Measurements from ENCODE around the gene ADAMTS5. TPM values are rescaled to one million over a fixed set of nuclear protein-coding genes. Genes with fewer than 3 reads are reported as not detected.

Gene ADAMTS5
- total RNA-seq, 1 donor from 2014 or later, result 5.6 TPM

DNA sequence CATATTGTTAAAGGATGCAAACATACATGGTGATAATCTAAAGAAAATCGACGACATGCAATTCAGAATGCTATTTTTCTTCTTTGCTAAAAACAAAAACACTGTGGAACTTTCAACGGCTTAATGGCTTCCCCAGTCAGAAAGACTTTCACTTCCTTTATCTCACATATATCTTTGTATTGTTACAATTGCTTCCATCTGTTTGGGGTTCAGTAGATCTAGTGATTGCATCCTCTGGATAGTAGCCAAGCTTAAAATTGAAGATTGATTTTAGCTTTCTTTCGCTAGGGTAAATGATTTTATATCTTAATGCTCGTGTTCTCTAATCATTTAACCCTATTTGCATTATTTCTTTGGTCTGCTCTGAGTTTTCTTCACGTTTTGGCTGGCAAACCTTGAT lies 89.9 kb downstream of the ADAMTS5 start:
- ATAC-seq (no peak), DNase-seq (no peak)
- no peaks in the 10 kb centered on the region for H3K27me3 ChIP-seq (ENCODE audit: low read depth)
- H3K4me3 ChIP-seq, result no peak overlapping the region
- H3K9me3 ChIP-seq, result peaks cover 14% of the 10 kb centered on the region
- H3K27ac ChIP-seq, result no peak overlapping the region
- TF ChIP-seq, protein P1, sequence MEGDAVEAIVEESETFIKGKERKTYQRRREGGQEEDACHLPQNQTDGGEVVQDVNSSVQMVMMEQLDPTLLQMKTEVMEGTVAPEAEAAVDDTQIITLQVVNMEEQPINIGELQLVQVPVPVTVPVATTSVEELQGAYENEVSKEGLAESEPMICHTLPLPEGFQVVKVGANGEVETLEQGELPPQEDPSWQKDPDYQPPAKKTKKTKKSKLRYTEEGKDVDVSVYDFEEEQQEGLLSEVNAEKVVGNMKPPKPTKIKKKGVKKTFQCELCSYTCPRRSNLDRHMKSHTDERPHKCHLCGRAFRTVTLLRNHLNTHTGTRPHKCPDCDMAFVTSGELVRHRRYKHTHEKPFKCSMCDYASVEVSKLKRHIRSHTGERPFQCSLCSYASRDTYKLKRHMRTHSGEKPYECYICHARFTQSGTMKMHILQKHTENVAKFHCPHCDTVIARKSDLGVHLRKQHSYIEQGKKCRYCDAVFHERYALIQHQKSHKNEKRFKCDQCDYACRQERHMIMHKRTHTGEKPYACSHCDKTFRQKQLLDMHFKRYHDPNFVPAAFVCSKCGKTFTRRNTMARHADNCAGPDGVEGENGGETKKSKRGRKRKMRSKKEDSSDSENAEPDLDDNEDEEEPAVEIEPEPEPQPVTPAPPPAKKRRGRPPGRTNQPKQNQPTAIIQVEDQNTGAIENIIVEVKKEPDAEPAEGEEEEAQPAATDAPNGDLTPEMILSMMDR (IDR thresholded peaks at IDR 0.05), result no peak
- no peaks in the 10 kb centered on the region for H3K36me3 ChIP-seq
- no peaks in the 10 kb centered on the region for H3K4me1 ChIP-seq
- intact Hi-C loops (cut with DNase I), result no loop called here

GRCh38 chr21:26874347-26874746 lies 92.5 kb downstream of the ADAMTS5 start:
- Histone ChIP-seq H3K4me3 (no peak overlapping the region), H3K36me3 (no peaks in the 10 kb centered on the region), H3K4me1 (no peaks in the 10 kb centered on the region), H3K27ac (no peak overlapping the region), H3K9me3 (peaks cover 14% of the 10 kb centered on the region), H3K27me3 (ENCODE audit: low read depth) (no peaks in the 10 kb centered on the region)
- intact Hi-C loops (cut with DNase I), result no loop called here
- DNase-seq (no peak), ATAC-seq (no peak)
- TF ChIP-seq, protein P1 (IDR thresholded peaks at IDR 0.05), result no peak

Small RNA genes lying within 50 kb of the gene (microRNA-seq; reads per million reads assigned to microRNA genes)
- not detected for gene MIR4759 (ENCODE audit: borderline number of aligned reads)

Other genes with a start within 250 kb of the ADAMTS5 start
- 59.3 TPM for gene ADAMTS1, start 121.7 kb downstream of the ADAMTS5 start, total RNA-seq